ENCODE measurements around the gene CSK.

Gene CSK

DNA sequence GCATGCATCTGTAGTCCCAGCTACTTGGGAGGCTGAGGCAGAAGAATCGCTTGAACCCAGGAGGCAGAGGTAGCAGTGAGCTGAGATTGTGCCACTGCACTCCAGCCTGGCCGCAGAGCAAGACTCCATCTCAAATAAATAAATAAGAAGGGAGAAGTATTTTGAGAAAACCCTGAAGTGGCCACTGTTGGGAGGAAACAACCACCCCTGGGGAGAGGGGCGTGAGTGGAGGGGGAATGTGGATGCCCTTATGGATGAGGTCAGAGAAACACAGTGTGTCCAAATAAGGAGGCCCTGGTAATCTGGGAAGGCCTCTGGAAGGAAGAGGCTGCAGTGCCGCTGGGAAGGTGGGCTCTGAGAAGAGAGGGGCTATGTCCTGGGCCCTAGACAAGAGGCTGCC is 40.4 kb downstream of the CSK start:
- Histone ChIP-seq H3K4me1 (ENCODE audit: control insufficient read depth in 1 of 2, insufficient read depth in 1 of 2, low read depth in 1 of 2, low read length in 1 of 2) (no peaks in the 10 kb centered on the region), H3K9me3 (no peaks in the 10 kb centered on the region), H3K27ac (no peak overlapping the region), H3K27me3 (peaks cover 51% of the 10 kb centered on the region), H3K4me3 (ENCODE audit: low read depth in 1 of 2, low read length in 1 of 2) (no peak overlapping the region), H3K36me3 (no peaks in the 10 kb centered on the region)
- TF ChIP-seq, protein P1, sequence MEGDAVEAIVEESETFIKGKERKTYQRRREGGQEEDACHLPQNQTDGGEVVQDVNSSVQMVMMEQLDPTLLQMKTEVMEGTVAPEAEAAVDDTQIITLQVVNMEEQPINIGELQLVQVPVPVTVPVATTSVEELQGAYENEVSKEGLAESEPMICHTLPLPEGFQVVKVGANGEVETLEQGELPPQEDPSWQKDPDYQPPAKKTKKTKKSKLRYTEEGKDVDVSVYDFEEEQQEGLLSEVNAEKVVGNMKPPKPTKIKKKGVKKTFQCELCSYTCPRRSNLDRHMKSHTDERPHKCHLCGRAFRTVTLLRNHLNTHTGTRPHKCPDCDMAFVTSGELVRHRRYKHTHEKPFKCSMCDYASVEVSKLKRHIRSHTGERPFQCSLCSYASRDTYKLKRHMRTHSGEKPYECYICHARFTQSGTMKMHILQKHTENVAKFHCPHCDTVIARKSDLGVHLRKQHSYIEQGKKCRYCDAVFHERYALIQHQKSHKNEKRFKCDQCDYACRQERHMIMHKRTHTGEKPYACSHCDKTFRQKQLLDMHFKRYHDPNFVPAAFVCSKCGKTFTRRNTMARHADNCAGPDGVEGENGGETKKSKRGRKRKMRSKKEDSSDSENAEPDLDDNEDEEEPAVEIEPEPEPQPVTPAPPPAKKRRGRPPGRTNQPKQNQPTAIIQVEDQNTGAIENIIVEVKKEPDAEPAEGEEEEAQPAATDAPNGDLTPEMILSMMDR (IDR thresholded peaks at IDR 0.05): no peak

DNA sequence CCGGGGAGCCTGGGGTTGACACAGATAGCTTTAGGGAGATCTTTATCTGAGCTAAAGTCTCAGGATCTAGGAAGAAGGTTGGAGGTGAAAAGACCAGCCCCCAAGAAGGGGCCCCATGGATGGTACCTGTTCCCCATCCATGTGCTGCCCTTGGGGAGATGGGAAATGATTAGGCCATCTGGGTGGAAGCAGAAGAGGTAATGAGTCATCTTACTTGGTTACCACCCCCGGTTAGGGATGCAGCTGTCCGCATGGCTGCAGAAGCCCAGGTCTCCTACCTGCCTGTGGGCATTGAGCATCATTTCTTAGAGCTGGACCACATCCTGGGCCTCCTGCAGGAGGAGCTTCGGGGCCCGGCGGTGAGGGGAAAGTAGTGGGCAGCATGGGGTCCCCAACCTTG is 41.4 kb downstream of the CSK start:
- TF ChIP-seq, protein P1 (IDR thresholded peaks at IDR 0.05): no peak
- H3K36me3 ChIP-seq: no peaks in the 10 kb centered on the region
- no peaks in the 10 kb centered on the region for H3K9me3 ChIP-seq
- no peaks in the 10 kb centered on the region for H3K4me1 ChIP-seq (ENCODE audit: control insufficient read depth in 1 of 2, insufficient read depth in 1 of 2, low read depth in 1 of 2, low read length in 1 of 2)
- no peak overlapping the region for H3K27ac ChIP-seq
- H3K27me3 ChIP-seq: peaks cover 53% of the 10 kb centered on the region
- no peak overlapping the region for H3K4me3 ChIP-seq (ENCODE audit: low read depth in 1 of 2, low read length in 1 of 2)

DNA sequence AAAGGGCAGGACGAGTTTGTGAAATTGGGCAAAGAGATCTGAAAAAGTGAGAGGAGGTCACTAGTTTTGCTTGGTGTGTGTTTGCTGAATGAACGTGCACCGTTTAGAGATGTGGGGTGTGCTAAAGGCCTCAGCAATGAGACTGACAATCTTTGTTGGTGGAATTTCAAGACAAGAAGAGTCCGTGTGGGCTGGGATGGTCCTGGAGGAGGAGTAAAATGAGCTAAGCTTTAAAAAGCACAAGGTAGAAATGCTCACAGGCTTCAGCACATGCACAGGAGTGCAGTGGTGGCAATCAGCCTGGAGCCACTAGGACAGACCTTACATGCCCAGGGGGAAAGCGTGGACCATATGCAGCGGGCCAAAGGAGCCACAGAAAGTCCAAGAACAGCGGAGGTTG is 43.1 kb downstream of the CSK start:
- H3K4me3 ChIP-seq (ENCODE audit: low read depth in 1 of 2, low read length in 1 of 2): no peak overlapping the region
- H3K27me3 ChIP-seq: peaks cover 50% of the 10 kb centered on the region
- no peaks in the 10 kb centered on the region for H3K36me3 ChIP-seq
- TF ChIP-seq, protein P1 (IDR thresholded peaks at IDR 0.05): no peak
- no peak overlapping the region for H3K27ac ChIP-seq
- no peaks in the 10 kb centered on the region for H3K9me3 ChIP-seq
- no peaks in the 10 kb centered on the region for H3K4me1 ChIP-seq (ENCODE audit: control insufficient read depth in 1 of 2, insufficient read depth in 1 of 2, low read depth in 1 of 2, low read length in 1 of 2)

DNA sequence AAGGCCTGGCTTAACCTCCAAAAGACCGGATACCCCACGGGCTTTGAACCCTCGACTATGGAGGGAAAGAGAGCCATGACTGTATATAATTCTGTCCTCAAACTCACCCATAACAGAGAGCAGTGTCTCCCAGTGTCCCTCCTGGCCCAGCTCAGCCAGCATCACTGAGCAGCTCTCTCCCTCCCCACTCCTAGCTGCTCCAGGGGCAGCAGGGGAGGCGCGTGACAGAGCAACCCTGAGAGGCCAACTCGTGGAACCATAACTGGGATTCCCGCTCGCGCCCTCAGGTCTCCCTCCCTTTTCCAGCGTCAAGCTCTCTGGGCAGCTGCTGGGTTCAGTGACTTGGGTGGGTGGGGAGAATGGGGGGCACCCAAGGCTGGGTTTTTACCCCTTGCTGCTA is 44.0 kb downstream of the CSK start:
- Histone ChIP-seq H3K9me3 (no peaks in the 10 kb centered on the region), H3K4me1 (ENCODE audit: control insufficient read depth in 1 of 2, insufficient read depth in 1 of 2, low read depth in 1 of 2, low read length in 1 of 2) (no peaks in the 10 kb centered on the region), H3K4me3 (ENCODE audit: low read depth in 1 of 2, low read length in 1 of 2) (no peak overlapping the region), H3K36me3 (no peaks in the 10 kb centered on the region), H3K27me3 (peaks cover 50% of the 10 kb centered on the region), H3K27ac (no peak overlapping the region)
- TF ChIP-seq, protein P1 (IDR thresholded peaks at IDR 0.05): no peak

DNA sequence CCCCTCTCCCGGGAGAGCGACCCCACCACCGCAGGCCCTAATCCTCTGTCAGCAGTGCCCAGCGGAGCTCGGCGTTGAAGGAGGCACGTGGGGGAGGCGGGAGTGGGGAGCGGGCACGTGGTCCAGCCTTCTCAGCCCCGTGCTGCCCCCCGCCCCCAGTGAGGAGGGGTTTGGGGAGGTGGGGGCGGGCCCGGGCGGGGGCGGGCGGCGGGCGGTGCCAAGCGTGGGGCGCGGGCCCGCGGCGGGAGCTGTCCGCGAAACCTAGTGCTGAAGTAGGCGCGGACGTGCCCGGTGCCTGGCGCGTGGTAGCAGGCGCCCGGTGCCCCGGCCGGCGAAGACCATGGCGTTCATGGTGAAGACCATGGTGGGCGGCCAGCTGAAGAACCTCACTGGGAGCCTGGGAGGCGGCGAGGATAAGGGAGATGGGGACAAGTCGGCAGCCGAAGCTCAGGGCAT is 44.5 kb downstream of the CSK start, which contains the start of gene CPLX3:
TSS of gene CPLX3 (plus strand) at position 264 of the 456 bp plus-strand sequence. CDS start at position 341, 77 bp downstream.
- TF ChIP-seq, protein P1 (IDR thresholded peaks at IDR 0.05): no peak
- Histone ChIP-seq H3K9me3 (no peaks in the 10 kb centered on the region), H3K36me3 (no peaks in the 10 kb centered on the region), H3K4me3 (ENCODE audit: low read depth in 1 of 2, low read length in 1 of 2) (no peak within 1 kb of the TSS), H3K4me1 (ENCODE audit: control insufficient read depth in 1 of 2, insufficient read depth in 1 of 2, low read depth in 1 of 2, low read length in 1 of 2) (no peaks in the 10 kb centered on the region), H3K27ac (no peak within 1 kb of the TSS), H3K27me3 (peaks cover 50% of the 10 kb centered on the region)

DNA sequence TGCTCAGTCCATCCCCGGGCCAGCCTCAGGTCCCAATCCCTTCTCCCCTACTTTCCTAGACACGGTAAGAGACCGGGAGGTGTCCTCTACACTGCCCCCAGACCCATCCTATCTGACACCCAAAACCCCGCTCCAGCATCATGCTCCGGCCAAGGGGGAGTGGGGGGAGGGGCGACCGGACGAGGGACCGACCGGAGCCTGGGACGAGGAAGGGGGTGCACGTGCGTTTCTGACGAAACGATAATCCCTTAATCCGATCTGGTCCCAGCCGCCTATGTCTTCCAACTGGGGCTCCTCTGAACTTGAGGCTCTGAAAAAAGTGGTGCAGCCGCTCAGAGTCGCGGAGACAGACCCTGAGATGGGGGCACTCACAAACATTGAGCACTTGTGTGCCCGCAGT is 45.0 kb downstream of the CSK start:
- TF ChIP-seq, protein P1 (IDR thresholded peaks at IDR 0.05): no peak
- Histone ChIP-seq H3K4me3 (ENCODE audit: low read depth in 1 of 2, low read length in 1 of 2) (no peak overlapping the region), H3K27ac (no peak overlapping the region), H3K9me3 (no peaks in the 10 kb centered on the region), H3K4me1 (ENCODE audit: control insufficient read depth in 1 of 2, insufficient read depth in 1 of 2, low read depth in 1 of 2, low read length in 1 of 2) (no peaks in the 10 kb centered on the region), H3K27me3 (peaks cover 50% of the 10 kb centered on the region), H3K36me3 (no peaks in the 10 kb centered on the region)
